Measurements from ENCODE around the gene HAUS3.

DNA sequence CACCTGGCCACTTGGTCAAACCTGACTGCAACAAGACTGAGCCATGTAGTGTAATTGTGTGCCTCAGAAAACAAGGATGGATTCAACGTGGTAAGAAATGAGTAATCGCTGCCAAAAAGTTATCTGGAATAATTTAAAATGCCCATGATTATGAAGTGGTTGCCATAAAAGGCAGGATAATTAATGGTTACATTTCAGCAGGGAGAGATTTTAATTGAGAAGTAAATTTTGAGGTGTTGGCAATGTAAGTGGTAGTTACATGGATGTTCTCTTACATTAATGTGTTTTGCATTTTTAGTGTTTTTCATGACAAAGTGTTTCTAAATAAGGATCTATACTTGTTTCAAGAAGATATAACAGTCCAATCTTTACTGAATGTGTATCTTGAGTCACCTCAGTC is 15.7 kb downstream of the HAUS3 start:
- TF ChIP-seq, protein P1, sequence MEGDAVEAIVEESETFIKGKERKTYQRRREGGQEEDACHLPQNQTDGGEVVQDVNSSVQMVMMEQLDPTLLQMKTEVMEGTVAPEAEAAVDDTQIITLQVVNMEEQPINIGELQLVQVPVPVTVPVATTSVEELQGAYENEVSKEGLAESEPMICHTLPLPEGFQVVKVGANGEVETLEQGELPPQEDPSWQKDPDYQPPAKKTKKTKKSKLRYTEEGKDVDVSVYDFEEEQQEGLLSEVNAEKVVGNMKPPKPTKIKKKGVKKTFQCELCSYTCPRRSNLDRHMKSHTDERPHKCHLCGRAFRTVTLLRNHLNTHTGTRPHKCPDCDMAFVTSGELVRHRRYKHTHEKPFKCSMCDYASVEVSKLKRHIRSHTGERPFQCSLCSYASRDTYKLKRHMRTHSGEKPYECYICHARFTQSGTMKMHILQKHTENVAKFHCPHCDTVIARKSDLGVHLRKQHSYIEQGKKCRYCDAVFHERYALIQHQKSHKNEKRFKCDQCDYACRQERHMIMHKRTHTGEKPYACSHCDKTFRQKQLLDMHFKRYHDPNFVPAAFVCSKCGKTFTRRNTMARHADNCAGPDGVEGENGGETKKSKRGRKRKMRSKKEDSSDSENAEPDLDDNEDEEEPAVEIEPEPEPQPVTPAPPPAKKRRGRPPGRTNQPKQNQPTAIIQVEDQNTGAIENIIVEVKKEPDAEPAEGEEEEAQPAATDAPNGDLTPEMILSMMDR (conservative IDR thresholded peaks at IDR 0.05; ENCODE audit: low read length): no peak
- TF ChIP-seq EZH2phosphoT487 (IDR thresholded peaks at IDR 0.05; ENCODE audit: borderline replicate concordance, low read depth, low read length): no peak

All from OCI-LY7 (cell line).